HuH-7.5 (cell line): ENCODE measurements around the gene TERT.
"Not testable (repeated sequence)": the region's sequence is repeated elsewhere in the genome, so short reads cannot be mapped to it uniquely, and the experiment has no call there.

Experiments used
- DNase-seq: peaks from one replicate; pipeline ENCODE4 v3.0.0; 2011; ENCODE audit warnings: low spot score

Gene TERT

GRCh38 chr5:1330847-1331831, 36.3 kb upstream of the TERT start:
- no peak for DNase-seq

GRCh38 chr5:1330146-1330846, 35.4 kb upstream of the TERT start:
- no peak for DNase-seq

- DNase-seq = no peak
Measured at GRCh38 chr5:1329111-1329579, 34.3 kb upstream of the TERT start.

- DNase-seq = not testable (repeated sequence)
Measured at GRCh38 chr5:1328237-1329110, 33.6 kb upstream of the TERT start.

GRCh38 chr5:1326901-1327756, 32.3 kb upstream of the TERT start:
- DNase-seq = not testable (repeated sequence)

GRCh38 chr5:1326532-1326875, 31.6 kb upstream of the TERT start:
- DNase-seq = not testable (repeated sequence)

- DNase-seq = no peak
Measured at GRCh38 chr5:1325870-1326531, 31.1 kb upstream of the TERT start.

- no peak for DNase-seq
Measured at GRCh38 chr5:1325191-1325741, 30.4 kb upstream of the TERT start.

- no peak for DNase-seq
Measured at GRCh38 chr5:1324719-1325190, 29.9 kb upstream of the TERT start.

- DNase-seq = no peak
Measured at GRCh38 chr5:1324301-1324700, 29.4 kb upstream of the TERT start.

- DNase-seq = no peak
Measured at GRCh38 chr5:1323803-1324173, 28.9 kb upstream of the TERT start.

GRCh38 chr5:1322955-1323802, 28.3 kb upstream of the TERT start:
- DNase-seq = no peak

- no peak for DNase-seq
Measured at GRCh38 chr5:1322036-1322900, 27.4 kb upstream of the TERT start.

GRCh38 chr5:1321576-1321975, 26.7 kb upstream of the TERT start:
- DNase-seq = no peak

- no peak for DNase-seq
Measured at GRCh38 chr5:1320436-1321344, 25.8 kb upstream of the TERT start.

- no peak for DNase-seq
Measured at GRCh38 chr5:1319436-1320256, 24.8 kb upstream of the TERT start.
